Ascending aorta (tissue), 2 donors: ENCODE results near the gene PPP1R1A. TPM values are rescaled to one million over a fixed set of nuclear protein-coding genes. Genes with fewer than 3 reads are reported as not detected.

Experiments
- DNase-seq, 2 donors: peaks; one replicate each; pipeline ENCODE4 v3.0.0-alpha.2; 2019; ENCODE audit warnings: low spot score in 2 of 2
- H3K27ac ChIP-seq, 2 donors: fragments of 200-600 bp; sonication (generic); one replicate each; pipeline ENCODE4 v1.5.1; 2016 to 2017; ENCODE audit warnings: mild to moderate bottlenecking in 1 of 2
- H3K27me3 ChIP-seq: fragments of 200-600 bp; sonication (generic); one replicate; pipeline ENCODE4 v1.5.1; 2017
- H3K36me3 ChIP-seq, 2 donors: fragments of 200-600 bp; sonication (generic); one replicate each; pipeline ENCODE4 v1.5.1; 2016
- H3K4me1 ChIP-seq, 2 donors: fragments of 200-600 bp; sonication (generic); one replicate each; pipeline ENCODE4 v1.5.1; 2016 to 2017; ENCODE audit warnings: mild to moderate bottlenecking in 1 of 2
- H3K4me3 ChIP-seq, 2 donors: fragments of 200-600 bp; sonication (generic); one replicate each; pipeline ENCODE4 v1.5.1; 2016 to 2017; ENCODE audit warnings: mild to moderate bottlenecking in 1 of 2
- H3K9me3 ChIP-seq, 2 donors: fragments of 200-600 bp; sonication (generic); one replicate each; pipeline ENCODE4 v1.5.1; 2016
- CTCF ChIP-seq, 3 experiments: fragments of 200-600 bp in 2 of 3; fragments of 450-650 bp in 1 of 3; sonication (generic) in 2 of 3; IDR thresholded peaks; one replicate each; pipeline ENCODE4 v1.5.1; 2016 to 2019; ENCODE audit warnings: antibody characterized with exemption in 3 of 3, mild to moderate bottlenecking in 1 of 3, moderate library complexity in 1 of 3
- intact Hi-C: fragments of 100-400 bp; cut with DNase I; formaldehyde crosslinking; loops from one replicate; pipeline ENCODE4 v1.15.1; 2023
- total RNA-seq: library from RNA; depleted of rRNA; stranded (reverse); fragments of >200 nt; gene quantifications from one replicate; pipeline ENCODE4 v1.1.0, GENCODE V29; 2016

The PPP1R1A gene
- total RNA-seq, 1 donor from 2014 or later: 28.7 TPM

- no peak for TF ChIP-seq CTCF (IDR thresholded peaks at IDR 0.05)
- H3K4me1 ChIP-seq: peaks cover 3 to 12% of the 10 kb centered on the region in 2 donors
- H3K36me3 ChIP-seq: peaks cover 9 to 10% of the 10 kb centered on the region in 2 donors
- H3K27me3 ChIP-seq: no peaks in the 10 kb centered on the region
- intact Hi-C loops: no loop called here
- H3K4me3 ChIP-seq: no peak overlapping the region
- peak overlapping the region in 1 of 2 donors; percentile 38 for H3K27ac ChIP-seq
- H3K9me3 ChIP-seq: no peaks in the 10 kb centered on the region
- no peak for DNase-seq
Measured at GRCh38 chr12:54564768-54565167, 23.7 kb downstream of the PPP1R1A start.

GRCh38 chr12:54563787-54564186, 24.7 kb downstream of the PPP1R1A start:
- intact Hi-C loops: no loop called here
- Histone ChIP-seq H3K27me3 (no peaks in the 10 kb centered on the region), H3K27ac (no peak overlapping the region), H3K9me3 (no peaks in the 10 kb centered on the region), H3K36me3 (peaks cover under 1 to 2% of the 10 kb centered on the region in 2 donors), H3K4me3 (no peak overlapping the region), H3K4me1 (peaks cover 3 to 12% of the 10 kb centered on the region in 2 donors)
- DNase-seq: no peak
- no peak for TF ChIP-seq CTCF (IDR thresholded peaks at IDR 0.05)

DNA sequence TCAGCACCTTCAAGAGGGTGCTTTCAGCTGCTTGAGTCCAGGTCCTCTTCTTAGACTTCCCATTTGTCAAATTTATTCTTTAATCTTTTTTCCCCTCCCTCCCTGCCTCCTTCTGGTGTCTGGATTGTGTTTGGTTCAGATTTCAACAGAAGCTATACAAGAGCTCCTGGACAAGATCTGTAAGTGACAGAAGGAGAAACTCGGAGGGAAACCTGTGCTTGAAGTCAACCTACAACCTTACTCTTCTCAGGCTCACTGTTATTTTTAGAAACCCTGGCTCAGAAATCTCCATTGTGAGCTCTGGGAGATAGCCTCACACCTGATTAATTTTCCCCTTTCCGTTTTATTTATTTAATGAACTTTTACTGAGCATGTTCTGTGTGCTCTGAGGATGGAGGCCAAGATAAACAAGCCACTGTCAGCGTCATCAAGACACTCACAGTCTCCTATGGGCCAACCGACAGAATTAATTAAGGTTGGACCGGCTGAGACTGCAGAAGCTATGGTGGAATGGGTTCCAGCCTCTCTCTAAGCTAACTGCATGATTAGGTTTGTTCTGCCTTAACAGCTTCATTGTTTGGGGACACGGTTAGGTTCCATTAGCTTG, 25.6 kb downstream of the PPP1R1A start:
- Histone ChIP-seq H3K4me3 (peak overlapping the region; percentile 7 to 65), H3K27me3 (no peaks in the 10 kb centered on the region), H3K9me3 (no peaks in the 10 kb centered on the region), H3K4me1 (peaks cover 3 to 12% of the 10 kb centered on the region in 2 donors), H3K36me3 (no peaks in the 10 kb centered on the region), H3K27ac (peak overlapping the region; percentile 93 to 94)
- intact Hi-C loops: no loop called here
- TF ChIP-seq CTCF (IDR thresholded peaks at IDR 0.05): no peak
- DNase-seq: no peak

DNA sequence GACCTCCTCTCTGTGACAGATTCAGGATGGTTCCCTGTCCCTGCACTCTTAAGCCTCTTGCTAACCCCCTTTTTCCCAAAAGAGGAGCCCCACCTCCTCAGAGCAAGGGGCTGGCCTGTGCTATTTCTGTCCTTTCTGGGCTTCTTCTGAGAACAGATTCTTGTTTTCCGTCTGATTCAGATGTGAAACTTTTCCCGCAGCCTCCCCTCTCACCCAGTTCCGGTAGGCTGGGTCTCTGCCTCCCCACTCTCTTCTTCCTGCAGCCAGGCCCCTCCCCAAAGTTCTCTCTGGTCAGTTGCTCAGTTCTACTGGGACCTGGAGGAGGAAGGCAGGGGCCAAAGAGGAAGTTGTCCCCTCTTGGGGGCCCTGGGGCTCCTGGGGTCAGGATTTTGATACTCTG, 27.3 kb downstream of the PPP1R1A start:
- peak overlapping the region; percentile 50 to 65 for H3K4me3 ChIP-seq
- H3K36me3 ChIP-seq: no peaks in the 10 kb centered on the region
- H3K9me3 ChIP-seq: no peaks in the 10 kb centered on the region
- peaks cover 3 to 9% of the 10 kb centered on the region in 2 donors for H3K4me1 ChIP-seq
- TF ChIP-seq CTCF (IDR thresholded peaks at IDR 0.05): no peak
- peak overlapping the region; percentile 93 to 94 for H3K27ac ChIP-seq
- DNase-seq: peak; percentile 38 to 92
- intact Hi-C loops: no loop called here
- no peaks in the 10 kb centered on the region for H3K27me3 ChIP-seq

GRCh38 chr12:54560374-54560858, 28.0 kb downstream of the PPP1R1A start:
- intact Hi-C loops: no loop called here
- no peaks in the 10 kb centered on the region for H3K27me3 ChIP-seq
- no peaks in the 10 kb centered on the region for H3K9me3 ChIP-seq
- H3K36me3 ChIP-seq: no peaks in the 10 kb centered on the region
- no peak for TF ChIP-seq CTCF (IDR thresholded peaks at IDR 0.05)
- peak overlapping the region; percentile 93 to 94 for H3K27ac ChIP-seq
- peaks cover 3 to 5% of the 10 kb centered on the region in 2 donors for H3K4me1 ChIP-seq
- H3K4me3 ChIP-seq: peak overlapping the region; percentile 50 to 65
- peak; percentile 91 to 98 for DNase-seq
